ENCODE results near the gene ZBTB43. TPM values are rescaled to one million over a fixed set of nuclear protein-coding genes. Genes with fewer than 3 reads are reported as not detected.
"Not testable (repeated sequence)": the region's sequence is repeated elsewhere in the genome, so short reads cannot be mapped to it uniquely, and the experiment has no call there.

Gene ZBTB43
- total RNA-seq, 1 donor from 2014 or later = 30.2 TPM

- intact Hi-C loops (cut with micrococcal nuclease) = no loop called here
- TF ChIP-seq CTCF (IDR thresholded peaks at IDR 0.05; ENCODE audit: borderline replicate concordance) = no peak
- Histone ChIP-seq H3K27ac (replicated peaks) (peak overlapping the region; percentile 27), H3K27me3 (ENCODE audit: low read depth) (no peaks in the 10 kb centered on the region), H3K4me1 (peaks cover 59% of the 10 kb centered on the region), H3K9me3 (replicated peaks) (peaks cover 27% of the 10 kb centered on the region), H3K36me3 (peaks cover 59% of the 10 kb centered on the region), H3K4me3 (no peak overlapping the region)
- DNase-seq = no peak
Measured at GRCh38 chr9:126822278-126822677, 17.4 kb downstream of the ZBTB43 start.

- H3K27ac ChIP-seq (replicated peaks) = peak overlapping the region; percentile 27
- TF ChIP-seq CTCF (IDR thresholded peaks at IDR 0.05; ENCODE audit: borderline replicate concordance) = no peak
Measured at GRCh38 chr9:126822873-126823272, 18.0 kb downstream of the ZBTB43 start.

GRCh38 chr9:126824052-126824451 is 19.2 kb downstream of the ZBTB43 start:
- H3K27me3 ChIP-seq (ENCODE audit: low read depth); H3K27ac ChIP-seq (replicated peaks); H3K4me3 ChIP-seq; DNase-seq; intact Hi-C loops (cut with micrococcal nuclease): not testable (repeated sequence)
- peaks cover 47% of the 10 kb centered on the region for H3K36me3 ChIP-seq
- peaks cover 62% of the 10 kb centered on the region for H3K4me1 ChIP-seq
- peaks cover 15% of the 10 kb centered on the region for H3K9me3 ChIP-seq (replicated peaks)

More at GRCh38 chr9:126822873-126823272, 18.0 kb downstream of the ZBTB43 start:
- peaks cover 59% of the 10 kb centered on the region for H3K36me3 ChIP-seq
- H3K4me3 ChIP-seq = no peak overlapping the region
- no peaks in the 10 kb centered on the region for H3K27me3 ChIP-seq (ENCODE audit: low read depth)
- peaks cover 26% of the 10 kb centered on the region for H3K9me3 ChIP-seq (replicated peaks)
- no peak for DNase-seq
- peaks cover 61% of the 10 kb centered on the region for H3K4me1 ChIP-seq
- intact Hi-C loops (cut with micrococcal nuclease) = no loop called here

- Histone ChIP-seq H3K27me3 (ENCODE audit: low read depth) (no peaks in the 10 kb centered on the region), H3K36me3 (peaks cover 36% of the 10 kb centered on the region), H3K9me3 (replicated peaks) (no peaks in the 10 kb centered on the region), H3K27ac (replicated peaks) (no peak overlapping the region), H3K4me3 (no peak overlapping the region), H3K4me1 (peaks cover 65% of the 10 kb centered on the region)
- no peak for TF ChIP-seq CTCF (IDR thresholded peaks at IDR 0.05; ENCODE audit: borderline replicate concordance)
- DNase-seq = no peak
- intact Hi-C loops (cut with micrococcal nuclease) = no loop called here
Measured at GRCh38 chr9:126827227-126827626, 22.4 kb downstream of the ZBTB43 start.

GRCh38 chr9:126829035-126829434 is 24.2 kb downstream of the ZBTB43 start:
- no peak for TF ChIP-seq CTCF (IDR thresholded peaks at IDR 0.05; ENCODE audit: borderline replicate concordance)
- peaks cover 63% of the 10 kb centered on the region for H3K4me1 ChIP-seq
- H3K27me3 ChIP-seq (ENCODE audit: low read depth) = no peaks in the 10 kb centered on the region
- intact Hi-C loops (cut with micrococcal nuclease) = no loop called here
- H3K27ac ChIP-seq (replicated peaks) = no peak overlapping the region
- peaks cover 39% of the 10 kb centered on the region for H3K36me3 ChIP-seq
- H3K9me3 ChIP-seq (replicated peaks) = no peaks in the 10 kb centered on the region
- no peak for DNase-seq
- no peak overlapping the region for H3K4me3 ChIP-seq

- no peak overlapping the region for H3K27ac ChIP-seq (replicated peaks)
- DNase-seq = no peak
- H3K4me1 ChIP-seq = peaks cover 72% of the 10 kb centered on the region
- H3K4me3 ChIP-seq = no peak overlapping the region
- no peaks in the 10 kb centered on the region for H3K9me3 ChIP-seq (replicated peaks)
- H3K36me3 ChIP-seq = peaks cover 49% of the 10 kb centered on the region
- intact Hi-C loops (cut with micrococcal nuclease) = no loop called here
- no peak for TF ChIP-seq CTCF (IDR thresholded peaks at IDR 0.05; ENCODE audit: borderline replicate concordance)
- no peaks in the 10 kb centered on the region for H3K27me3 ChIP-seq (ENCODE audit: low read depth)
Measured at GRCh38 chr9:126830827-126831226, 26.0 kb downstream of the ZBTB43 start.

Data from left ventricle myocardium inferior (tissue), 1 donor.